Stomach smooth muscle (tissue), 2 donors: ENCODE results near the gene PPCDC.
A peak's percentile ranks its signal among the peaks of the same experiment; 100 is the strongest.

Experiments used
- H3K27ac ChIP-seq: one replicate; pipeline ENCODE4 v1.7.0; 2013; ENCODE audit warnings: mild to moderate bottlenecking, low read length, inconsistent platforms
- H3K27me3 ChIP-seq, 2 donors: one replicate each; pipeline ENCODE4 v1.7.0; 2013; ENCODE audit warnings: low read length in 2 of 2; ENCODE audit not compliant: insufficient read depth in 2 of 2, control insufficient read depth in 1 of 2
- H3K36me3 ChIP-seq, 2 donors: one replicate each; pipeline ENCODE4 v1.7.0; 2013; ENCODE audit warnings: low read length in 2 of 2; ENCODE audit not compliant: control insufficient read depth in 2 of 2, insufficient read depth in 2 of 2
- H3K4me1 ChIP-seq: one replicate; pipeline ENCODE4 v1.7.0; 2013; ENCODE audit warnings: low read length; ENCODE audit not compliant: control insufficient read depth, insufficient read depth
- H3K4me3 ChIP-seq, 2 donors: one replicate each; pipeline ENCODE4 v1.7.0; 2013; ENCODE audit warnings: low read length in 2 of 2
- H3K9ac ChIP-seq, 2 donors: one replicate each; pipeline ENCODE4 v1.7.0; 2013; ENCODE audit warnings: low read length in 2 of 2, mild to moderate bottlenecking in 1 of 2
- H3K9me3 ChIP-seq, 2 donors: one replicate each; pipeline ENCODE4 v1.7.0; 2013; ENCODE audit warnings: low read length in 2 of 2; ENCODE audit not compliant: control insufficient read depth in 2 of 2
- donor health status: healthy.
- donor health status: Pancreatic carcinoma.

The PPCDC gene

GRCh38 chr15:75029378-75030022, 6.1 kb downstream of the PPCDC start:
- peak overlapping the region; percentile 26 to 66 for H3K4me3 ChIP-seq
- H3K27me3 ChIP-seq: no peaks in the 10 kb centered on the region
- no peaks in the 10 kb centered on the region for H3K9me3 ChIP-seq
- peaks cover 25% of the 10 kb centered on the region for H3K4me1 ChIP-seq
- peak overlapping the region; percentile 44 to 47 for H3K9ac ChIP-seq
- peaks cover 0 to 3% of the 10 kb centered on the region in 2 donors for H3K36me3 ChIP-seq
- peak overlapping the region; percentile 53 for H3K27ac ChIP-seq

GRCh38 chr15:75030023-75030413, 6.6 kb downstream of the PPCDC start:
- Histone ChIP-seq H3K9me3 (no peaks in the 10 kb centered on the region), H3K36me3 (peaks cover 0 to 3% of the 10 kb centered on the region in 2 donors), H3K9ac (peak overlapping the region; percentile 42 to 44), H3K4me1 (peaks cover 23% of the 10 kb centered on the region), H3K4me3 (peak overlapping the region in 1 of 2 donors; percentile 66), H3K27ac (peak overlapping the region; percentile 53), H3K27me3 (no peaks in the 10 kb centered on the region)

DNA sequence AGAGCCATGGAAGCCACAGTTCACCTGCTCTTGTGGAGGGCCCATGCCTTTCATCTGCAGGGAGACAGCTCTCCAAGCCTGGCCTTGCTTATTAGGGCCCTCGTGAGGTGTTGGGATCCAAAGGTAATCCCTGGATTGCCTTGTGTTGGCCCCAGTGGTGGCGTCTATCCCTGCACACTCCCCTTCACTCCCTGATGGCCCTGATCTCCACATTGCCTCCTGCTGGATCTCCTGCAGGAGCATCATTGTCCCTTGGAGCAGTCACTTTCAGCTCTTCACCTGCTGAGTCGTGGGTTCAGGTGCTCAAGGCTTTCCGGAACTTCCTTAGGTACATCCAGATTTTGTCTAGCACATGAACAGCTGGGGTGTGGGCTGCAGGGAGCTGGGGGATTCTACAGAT, 7.0 kb downstream of the PPCDC start:
- no peaks in the 10 kb centered on the region for H3K9me3 ChIP-seq
- peaks cover 0 to 3% of the 10 kb centered on the region in 2 donors for H3K36me3 ChIP-seq
- no peak overlapping the region for H3K4me3 ChIP-seq
- no peak overlapping the region for H3K9ac ChIP-seq
- peak overlapping the region; percentile 53 for H3K27ac ChIP-seq
- H3K27me3 ChIP-seq: no peaks in the 10 kb centered on the region
- peaks cover 22% of the 10 kb centered on the region for H3K4me1 ChIP-seq

DNA sequence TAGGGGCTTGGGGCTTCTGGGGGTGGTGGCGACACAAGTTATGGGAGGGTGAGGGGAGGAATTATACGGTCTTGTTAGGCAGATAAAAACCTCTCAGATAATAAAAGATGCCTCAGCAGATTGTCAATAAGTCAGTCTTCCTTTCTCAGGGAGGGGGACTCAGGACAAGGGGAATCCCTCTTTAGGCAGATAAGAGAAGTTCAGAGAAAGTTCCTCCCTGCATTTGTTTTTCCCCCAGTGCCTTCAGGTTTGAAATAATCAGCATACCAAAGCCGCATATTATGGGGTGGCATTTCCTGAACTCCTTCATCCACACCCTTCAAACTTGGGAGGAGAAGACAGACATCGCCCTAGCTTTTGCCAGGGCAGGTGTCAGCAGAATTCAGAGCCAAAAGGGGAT, 8.5 kb downstream of the PPCDC start:
- Histone ChIP-seq H3K27ac (no peak overlapping the region), H3K9me3 (no peaks in the 10 kb centered on the region), H3K36me3 (peaks cover 0 to 3% of the 10 kb centered on the region in 2 donors), H3K4me1 (peaks cover 22% of the 10 kb centered on the region), H3K27me3 (no peaks in the 10 kb centered on the region), H3K9ac (no peak overlapping the region), H3K4me3 (no peak overlapping the region)

DNA sequence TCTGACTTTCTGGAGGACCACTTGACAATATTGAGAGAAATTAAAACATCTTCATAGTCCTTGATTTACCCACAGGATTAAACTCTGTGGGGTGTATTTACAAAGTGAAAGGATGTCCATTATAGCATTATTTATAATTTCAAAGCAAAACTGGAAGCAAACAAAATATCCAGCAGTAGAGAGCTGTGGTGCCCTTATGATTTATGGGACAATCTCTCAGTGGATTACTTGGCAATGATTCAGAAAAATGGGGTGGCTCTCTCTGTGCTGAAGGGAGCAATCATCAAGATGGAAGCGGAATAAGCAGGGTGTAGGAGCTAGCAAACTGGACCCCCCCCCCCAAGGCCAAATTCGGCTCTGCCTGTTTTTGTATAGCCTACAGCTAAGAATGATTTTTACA, 9.0 kb downstream of the PPCDC start:
- Histone ChIP-seq H3K4me3 (no peak overlapping the region), H3K27ac (no peak overlapping the region), H3K4me1 (peaks cover 22% of the 10 kb centered on the region), H3K9me3 (no peaks in the 10 kb centered on the region), H3K27me3 (no peaks in the 10 kb centered on the region), H3K36me3 (peaks cover 0 to 3% of the 10 kb centered on the region in 2 donors), H3K9ac (no peak overlapping the region)

DNA sequence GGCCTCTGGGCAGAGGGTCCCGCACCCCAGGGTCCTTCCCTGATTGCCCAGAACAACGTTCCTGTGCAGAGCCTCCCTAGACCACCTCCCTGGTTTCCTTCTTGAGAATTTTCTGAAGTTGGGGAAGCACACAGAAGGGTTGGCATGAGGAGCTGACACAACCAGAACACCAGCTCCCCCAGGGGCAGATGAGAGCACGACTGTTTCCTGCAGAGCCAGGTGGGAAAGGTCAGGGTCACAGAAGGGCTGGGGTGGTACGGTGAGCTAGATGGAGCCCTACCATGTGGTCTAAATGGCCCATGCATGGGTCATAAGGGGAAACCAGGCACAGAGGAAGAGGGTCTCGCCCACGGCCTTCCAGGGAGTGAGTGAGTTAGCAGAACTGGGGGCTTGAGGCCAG, 10.4 kb downstream of the PPCDC start:
- Histone ChIP-seq H3K9ac (no peak overlapping the region), H3K4me3 (no peak overlapping the region), H3K36me3 (no peaks in the 10 kb centered on the region), H3K9me3 (no peaks in the 10 kb centered on the region), H3K4me1 (peaks cover 21% of the 10 kb centered on the region), H3K27me3 (no peaks in the 10 kb centered on the region), H3K27ac (no peak overlapping the region)

- Histone ChIP-seq H3K27me3 (no peaks in the 10 kb centered on the region), H3K9ac (no peak overlapping the region), H3K4me3 (no peak overlapping the region), H3K9me3 (no peaks in the 10 kb centered on the region), H3K36me3 (no peaks in the 10 kb centered on the region), H3K4me1 (peaks cover 13% of the 10 kb centered on the region), H3K27ac (no peak overlapping the region)
Observed at GRCh38 chr15:75034615-75035014, 11.2 kb downstream of the PPCDC start.

DNA sequence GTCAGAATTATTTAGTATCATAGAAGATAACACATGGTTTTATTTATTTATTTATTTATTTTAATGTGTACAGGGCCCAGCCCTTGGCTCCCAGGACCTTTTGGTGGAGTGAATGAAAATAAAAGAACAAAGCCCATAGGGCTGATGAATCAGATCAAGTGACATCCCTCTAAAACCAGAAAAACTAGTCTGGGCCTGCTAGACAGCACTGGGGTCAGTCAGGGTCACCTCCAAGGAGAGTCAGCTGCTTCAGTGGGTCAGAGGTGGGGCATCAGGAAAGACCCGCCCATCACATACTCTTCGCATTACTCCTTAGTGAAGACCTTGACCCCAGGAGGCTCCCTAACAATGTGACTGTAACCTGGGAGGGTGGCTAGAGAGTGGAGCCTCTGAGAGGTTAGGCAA, 12.8 kb downstream of the PPCDC start:
- no peak overlapping the region for H3K9ac ChIP-seq
- H3K27ac ChIP-seq: no peak overlapping the region
- no peaks in the 10 kb centered on the region for H3K36me3 ChIP-seq
- peaks cover 2% of the 10 kb centered on the region for H3K4me1 ChIP-seq
- no peak overlapping the region for H3K4me3 ChIP-seq
- no peaks in the 10 kb centered on the region for H3K27me3 ChIP-seq
- no peaks in the 10 kb centered on the region for H3K9me3 ChIP-seq

DNA sequence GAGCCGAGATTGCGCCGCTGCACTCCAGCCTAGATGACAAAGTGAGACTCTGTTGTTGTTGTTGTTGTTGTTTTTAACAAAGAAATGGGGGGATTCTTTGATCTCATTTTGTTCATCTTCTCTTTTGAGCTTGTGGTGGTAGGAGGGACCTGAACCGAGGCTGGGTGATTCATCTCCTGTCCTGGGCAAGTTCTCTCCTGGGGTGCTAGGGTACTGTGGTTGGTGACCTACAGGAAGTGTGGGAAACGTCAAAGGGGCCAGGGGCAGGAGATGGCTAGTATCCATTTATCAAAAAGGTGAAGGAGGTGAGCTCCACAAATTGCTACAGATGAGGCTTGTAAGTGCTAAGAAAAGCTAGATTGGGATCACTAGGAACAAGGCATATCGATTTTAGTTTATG, 14.3 kb downstream of the PPCDC start:
- no peak overlapping the region for H3K4me3 ChIP-seq
- no peaks in the 10 kb centered on the region for H3K9me3 ChIP-seq
- H3K27ac ChIP-seq: no peak overlapping the region
- peaks cover 4% of the 10 kb centered on the region for H3K4me1 ChIP-seq
- H3K27me3 ChIP-seq: no peaks in the 10 kb centered on the region
- H3K36me3 ChIP-seq: no peaks in the 10 kb centered on the region
- H3K9ac ChIP-seq: no peak overlapping the region

GRCh38 chr15:75038231-75038630, 14.8 kb downstream of the PPCDC start:
- no peaks in the 10 kb centered on the region for H3K36me3 ChIP-seq
- no peak overlapping the region for H3K9ac ChIP-seq
- no peaks in the 10 kb centered on the region for H3K9me3 ChIP-seq
- no peaks in the 10 kb centered on the region for H3K27me3 ChIP-seq
- peaks cover 9% of the 10 kb centered on the region for H3K4me1 ChIP-seq
- H3K27ac ChIP-seq: no peak overlapping the region
- no peak overlapping the region for H3K4me3 ChIP-seq

- Histone ChIP-seq H3K4me3 (peak overlapping the region in 1 of 2 donors; percentile 22), H3K9ac (peak overlapping the region in 1 of 2 donors; percentile 23), H3K27me3 (no peaks in the 10 kb centered on the region), H3K4me1 (peaks cover 40% of the 10 kb centered on the region), H3K36me3 (peaks cover 0 to 3% of the 10 kb centered on the region in 2 donors), H3K9me3 (no peaks in the 10 kb centered on the region), H3K27ac (peak overlapping the region; percentile 58)
Observed at GRCh38 chr15:75042730-75043508, 19.5 kb downstream of the PPCDC start.
